PC-3 (cell line): ENCODE data around the gene EXOC6.

Source experiments
- CTCF ChIP-seq: fragments of 300-600 bp; sonication (generic); conservative IDR thresholded peaks from 2 replicates; pipeline ENCODE4 v1.5.1; 2017; ENCODE audit warnings: antibody characterized with exemption, low read depth, mild to moderate bottlenecking, low read length
- EZH2 ChIP-seq: fragments of 300-600 bp; sonication (generic); IDR thresholded peaks from one replicate; pipeline ENCODE4 v1.6.1; 2017; ENCODE audit warnings: antibody characterized with exemption, mild to moderate bottlenecking, low read length; ENCODE audit not compliant: unreplicated experiment
- EZH2phosphoT487 ChIP-seq: fragments of 300-600 bp; sonication (generic); IDR thresholded peaks from 2 replicates; pipeline ENCODE4 v1.6.1; 2018; ENCODE audit warnings: mild to moderate bottlenecking, antibody characterized with exemption, low read length, borderline replicate concordance

GRCh38 chr10:93032809-93033137 lies 184.5 kb downstream of the EXOC6 start:
- no peak for TF ChIP-seq EZH2
- no peak for TF ChIP-seq CTCF
- no peak for TF ChIP-seq EZH2phosphoT487
